Measurements from ENCODE around the gene KRTAP1-5.

GRCh38 chr17:40993084-40993483 lies 33.9 kb downstream of the KRTAP1-5 start:
- TF ChIP-seq CTCF (IDR thresholded peaks at IDR 0.05) (no peak), POLR2A (IDR thresholded peaks at IDR 0.05) (no peak)
